HCT116 (cell line): Measurements from ENCODE around the gene TNIP1. TPM values are rescaled to one million over a fixed set of nuclear protein-coding genes. Genes with fewer than 3 reads are reported as not detected.

Experiments used
- ATAC-seq: fragments of 200-7000 bp; cut with Tn5 transposase; 2 replicates; pipeline ENCODE4 v1.9.1; 2020; ENCODE audit warnings: mild to moderate bottlenecking, moderate library complexity
- BruUV-seq: library from RNA; stranded (reverse); fragments of 400-500 nt; replicated peaks from 2 replicates; lab custom pipeline; 2021; lab: Mats Ljungman, UMichigan
- CTCF ChIA-PET: fragments of 300-600 bp; sonication (Branson Sonifier 250); formaldehyde crosslinking; loops from one replicate; lab custom pipeline; 2021; ENCODE audit warnings: antibody characterized with exemption; lab: Charles Lee
- POLR2A ChIA-PET: fragments of 300-600, 350-600 bp; sonication (Branson Sonifier 250); formaldehyde crosslinking; loops from one replicate; lab custom pipeline; 2021; ENCODE audit warnings: antibody characterized with exemption; lab: Charles Lee
- RAD21 ChIA-PET, 2 experiments: fragments of 300-600 bp; sonication (Branson Sonifier 250); formaldehyde crosslinking; loops; one replicate each; lab custom pipeline; 2023; ENCODE audit warnings: low total read pairs in 2 of 2; ENCODE audit not compliant: uncharacterized antibody in 2 of 2, unreplicated experiment in 2 of 2, low non-redundant PET in 1 of 2; lab: Charles Lee
- DNase-seq: peaks from one replicate; pipeline ENCODE4 v3.0.0-alpha.2; 2010; ENCODE audit warnings: low read depth, low spot score
- H2AFZ ChIP-seq: fragments of 200-600 bp; shearing (Covaris generic), sonication (generic); 2 replicates; pipeline ENCODE4 v1.6.1; 2017; ENCODE audit warnings: low read depth, mixed run types, mixed read lengths, antibody characterized with exemption, low read length; ENCODE audit not compliant: poor library complexity, severe bottlenecking
- H3K27ac ChIP-seq: 2 replicates; pipeline ENCODE4 v1.5.1; 2012; ENCODE audit warnings: low read depth, low read length
- H3K27me3 ChIP-seq: fragments of 200-600 bp; sonication (generic); 2 replicates; pipeline ENCODE4 v1.6.1; 2016; ENCODE audit warnings: mixed run types, low read length, mixed read lengths; ENCODE audit not compliant: insufficient read depth
- H3K36me3 ChIP-seq, 2 experiments: fragments of 200-500 bp in 1 of 2; fragments of 200-600 bp in 1 of 2; sonication (Bioruptor generic) in 1 of 2; sonication (generic) in 1 of 2; 2 replicates each; pipeline versions ENCODE4 v1.5.1 to v1.6.1; 2014 to 2016; ENCODE audit warnings: low read length in 2 of 2, inconsistent platforms in 1 of 2, mixed read lengths in 1 of 2, mixed run types in 1 of 2; ENCODE audit not compliant: insufficient read depth in 2 of 2, control insufficient read depth in 1 of 2
- H3K4me1 ChIP-seq, 2 experiments: fragments of 200-600 bp in 1 of 2; sonication (generic) in 1 of 2; 2 replicates each; pipeline versions ENCODE4 v1.5.1 to v1.6.1; 2012 to 2017; ENCODE audit warnings: low read length in 2 of 2, inconsistent platforms in 1 of 2, mild to moderate bottlenecking in 1 of 2, mixed read lengths in 1 of 2, mixed run types in 1 of 2, moderate library complexity in 1 of 2; ENCODE audit not compliant: insufficient read depth in 2 of 2, control insufficient read depth in 1 of 2
- H3K4me2 ChIP-seq: fragments of 200-600 bp; sonication (generic); 2 replicates; pipeline ENCODE4 v1.6.1; 2017; ENCODE audit warnings: mixed run types, low read length, mixed read lengths
- H3K4me3 ChIP-seq, 2 experiments: fragments of 200-600 bp in 1 of 2; sonication (generic) in 1 of 2; replicated peaks in 1 of 2; 2 replicates each; pipeline ENCODE4 v1.5.1; 2011 to 2016; ENCODE audit warnings: low read length in 2 of 2, control low read depth in 1 of 2, low read depth in 1 of 2, mild to moderate bottlenecking in 1 of 2, mixed read lengths in 1 of 2, mixed run types in 1 of 2
- H3K79me2 ChIP-seq: fragments of 200-600 bp; sonication (generic); 2 replicates; pipeline ENCODE4 v1.6.1; 2017; ENCODE audit warnings: mild to moderate bottlenecking, mixed run types, low read length, moderate library complexity, mixed read lengths; ENCODE audit not compliant: insufficient read depth
- H3K9ac ChIP-seq: fragments of 200-600 bp; sonication (generic); 2 replicates; pipeline ENCODE4 v1.6.1; 2016; ENCODE audit warnings: low read length, mixed read lengths
- H3K9me2 ChIP-seq: fragments of 200-600 bp; sonication (generic), shearing (Covaris generic); 2 replicates; pipeline ENCODE4 v1.6.1; 2017; ENCODE audit warnings: mixed run types, mild to moderate bottlenecking, moderate library complexity; ENCODE audit not compliant: insufficient read depth
- H3K9me3 ChIP-seq, 2 experiments: fragments of 200-500 bp in 1 of 2; fragments of 200-600 bp in 1 of 2; sonication (Bioruptor generic) in 1 of 2; sonication (generic) in 1 of 2; 2 replicates each; pipeline ENCODE4 v1.6.1; 2014 to 2017; ENCODE audit warnings: low read length in 2 of 2, mixed read lengths in 2 of 2, inconsistent platforms in 1 of 2, low read depth in 1 of 2, mild to moderate bottlenecking in 1 of 2, mixed run types in 1 of 2, moderate library complexity in 1 of 2; ENCODE audit not compliant: control insufficient read depth in 1 of 2, insufficient read depth in 1 of 2
- H4K20me1 ChIP-seq: fragments of 200-600 bp; sonication (generic), shearing (Covaris generic); 2 replicates; pipeline ENCODE4 v1.6.1; 2017; ENCODE audit warnings: mixed run types, mild to moderate bottlenecking, moderate library complexity; ENCODE audit not compliant: insufficient read depth
- ELF1 ChIP-seq: IDR thresholded peaks from 2 replicates; pipeline ENCODE4 v1.6.1; 2012; ENCODE audit warnings: low read depth, borderline replicate concordance
- EZH2 ChIP-seq: fragments of 200-600 bp; sonication (generic); IDR thresholded peaks from 2 replicates; pipeline ENCODE4 v1.6.1; 2017; ENCODE audit warnings: antibody characterized with exemption, mixed run types
- POLR2A ChIP-seq: IDR thresholded peaks from 2 replicates; pipeline ENCODE4 v1.7.0; 2011; ENCODE audit warnings: borderline replicate concordance; ENCODE audit not compliant: insufficient read depth, insufficient read length; ENCODE audit errors: extremely low read depth
- YY1 ChIP-seq: IDR thresholded peaks from 2 replicates; pipeline ENCODE4 v1.6.1; 2011; ENCODE audit warnings: low read length, low read depth, moderate library complexity, mild to moderate bottlenecking; ENCODE audit not compliant: insufficient replicate concordance; ENCODE audit errors: extremely low read depth
- ZFX ChIP-seq: fragments of 450-650 bp; IDR thresholded peaks from 2 replicates; pipeline ENCODE4 v1.6.1; 2017
- intact Hi-C: fragments of 100-400 bp; cut with micrococcal nuclease; formaldehyde crosslinking; loops from 2 replicates; pipeline ENCODE4 v1.10.0; 2022
- total RNA-seq: library from RNA; stranded (reverse); gene quantifications from one replicate; pipeline ENCODE4 v1.2.1, GENCODE V29; 2021; ENCODE audit not compliant: unreplicated experiment
- TF ChIP-seq, protein P1 (sequence below): IDR thresholded peaks from 2 replicates; pipeline ENCODE4 v1.6.1; 2012

The TNIP1 gene
- total RNA-seq, 1 experiment from 2014 or later = 46.0 TPM

DNA sequence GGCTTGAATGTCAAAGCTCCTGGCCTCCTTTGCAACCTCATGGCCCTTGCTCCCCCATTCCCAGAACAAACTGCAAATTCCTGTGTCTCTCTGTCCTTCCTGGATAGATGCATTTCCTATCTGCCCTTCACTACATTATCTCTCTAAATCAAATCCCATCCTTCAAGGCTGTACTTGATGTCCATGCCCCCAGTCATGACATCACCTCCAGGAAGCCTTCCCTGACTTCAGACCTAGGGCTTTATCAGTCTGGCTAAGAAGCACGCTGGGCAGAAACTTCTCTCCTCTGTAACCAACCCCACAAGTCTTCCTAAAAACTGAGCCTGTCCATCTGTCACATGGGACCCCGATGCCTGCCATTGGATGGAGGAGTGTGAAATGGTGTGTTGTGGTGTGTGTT is 25.7 kb upstream of the TNIP1 start:
- Histone ChIP-seq H3K4me1 (no peaks in the 10 kb centered on the region), H2AFZ (no peak overlapping the region), H3K9ac (no peak overlapping the region), H3K4me3 (no peak overlapping the region), H3K36me3 (peaks cover 0 to 12% of the 10 kb centered on the region in 2 experiments; a peak in 2 of 4 replicates), H4K20me1 (no peaks in the 10 kb centered on the region), H3K27me3 (no peaks in the 10 kb centered on the region), H3K9me3 (no peaks in the 10 kb centered on the region), H3K27ac (no peak overlapping the region), H3K79me2 (no peaks in the 10 kb centered on the region), H3K4me2 (no peak overlapping the region), H3K9me2 (no peaks in the 10 kb centered on the region)
- no TSS peak for BruUV-seq
- DNase-seq = no peak
- intact Hi-C loops = no loop called here
- TF ChIP-seq POLR2A (no peak), EZH2 (no peak), ELF1 (no peak)
- TF ChIP-seq, protein P1, sequence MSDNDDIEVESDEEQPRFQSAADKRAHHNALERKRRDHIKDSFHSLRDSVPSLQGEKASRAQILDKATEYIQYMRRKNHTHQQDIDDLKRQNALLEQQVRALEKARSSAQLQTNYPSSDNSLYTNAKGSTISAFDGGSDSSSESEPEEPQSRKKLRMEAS = no peak
- RAD21 ChIA-PET = no interaction called here
- no peak for ATAC-seq
- CTCF ChIA-PET = interaction anchor here (1.5 kb wide), 1 partner anchor 9 kb away, joined by 4 read pairs; no protein-coding TSS in a partner anchor
- POLR2A ChIA-PET = no interaction called here

DNA sequence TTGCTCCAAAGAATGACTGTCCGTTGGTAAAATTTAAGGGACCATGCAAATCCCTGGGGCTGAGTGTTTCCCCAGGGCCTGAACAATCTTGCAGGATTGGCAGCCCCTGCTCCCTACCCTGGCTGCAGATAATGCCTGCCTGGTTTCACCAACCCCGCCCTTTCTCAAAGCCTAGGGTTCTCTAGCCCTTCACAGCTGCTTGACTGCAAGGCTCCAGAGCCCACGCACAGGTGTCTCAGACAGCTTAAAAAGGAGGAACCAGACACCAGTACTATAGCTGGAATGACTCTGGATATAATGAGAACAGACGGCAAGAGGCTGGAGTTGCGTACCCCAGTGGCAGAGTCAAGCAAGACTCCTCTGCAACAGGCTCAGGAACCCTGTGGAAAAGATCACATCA is 25.2 kb upstream of the TNIP1 start:
- no peaks in the 10 kb centered on the region for H3K4me1 ChIP-seq
- H3K27me3 ChIP-seq = no peaks in the 10 kb centered on the region
- H3K27ac ChIP-seq = no peak overlapping the region
- H3K9me2 ChIP-seq = no peaks in the 10 kb centered on the region
- H3K9ac ChIP-seq = no peak overlapping the region
- DNase-seq = no peak
- ATAC-seq = no peak
- no peak overlapping the region for H3K4me3 ChIP-seq
- CTCF ChIA-PET = interaction anchor here (1.5 kb wide), 1 partner anchor 9 kb away, joined by 4 read pairs; no protein-coding TSS in a partner anchor
- peaks cover 0 to 12% of the 10 kb centered on the region in 2 experiments; a peak in 2 of 4 replicates for H3K36me3 ChIP-seq
- no peaks in the 10 kb centered on the region for H3K9me3 ChIP-seq
- RAD21 ChIA-PET = no interaction called here
- no TSS peak for BruUV-seq
- no peaks in the 10 kb centered on the region for H4K20me1 ChIP-seq
- TF ChIP-seq EZH2 (no peak), YY1 (no peak), ZFX (no peak)
- TF ChIP-seq, all 23 proteins: peak for 0
- intact Hi-C loops = no loop called here
- POLR2A ChIA-PET = no interaction called here
- H2AFZ ChIP-seq = no peak overlapping the region
- no peak overlapping the region for H3K4me2 ChIP-seq
- H3K79me2 ChIP-seq = no peaks in the 10 kb centered on the region
